Spleen (tissue), 11 donors: ENCODE measurements around the gene CNOT11. TPM values are rescaled to one million over a fixed set of nuclear protein-coding genes. Genes with fewer than 3 reads are reported as not detected.

ENCODE experiments used
- DNase-seq: peaks from one replicate; pipeline ENCODE4 v3.0.0-alpha.2; 2020
- H3K27ac ChIP-seq, 8 donors: fragments of 200-600 bp; sonication (generic) in 7 of 8; 1 replicate in 4 of 8; 2 replicates in 4 of 8; pipeline versions ENCODE4 v1.5.0 to v1.8.0; 2016 to 2021; ENCODE audit warnings: inconsistent platforms in 4 of 8, mild to moderate bottlenecking in 4 of 8, moderate library complexity in 1 of 8
- H3K27me3 ChIP-seq, 7 donors: fragments of 200-600 bp; sonication (generic) in 6 of 7; replicated peaks in 1 of 7; 1 replicate in 4 of 7; 2 replicates in 3 of 7; pipeline versions ENCODE4 v1.5.0 to v1.8.0; 2016 to 2021; ENCODE audit warnings: inconsistent platforms in 3 of 7, mild to moderate bottlenecking in 1 of 7
- H3K36me3 ChIP-seq, 6 donors: fragments of 200-600 bp; sonication (generic) in 5 of 6; 1 replicate in 4 of 6; 2 replicates in 2 of 6; pipeline versions ENCODE4 v1.5.0 to v1.8.0; 2016 to 2021; ENCODE audit warnings: inconsistent platforms in 2 of 6
- H3K4me1 ChIP-seq, 6 donors: fragments of 200-600 bp; sonication (generic) in 5 of 6; 1 replicate in 3 of 6; 2 replicates in 3 of 6; pipeline versions ENCODE4 v1.5.0 to v1.8.0; 2016 to 2021; ENCODE audit warnings: inconsistent platforms in 3 of 6
- H3K4me3 ChIP-seq, 8 donors: fragments of 200-600 bp; sonication (generic) in 7 of 8; 1 replicate in 4 of 8; 2 replicates in 4 of 8; pipeline versions ENCODE4 v1.5.0 to v1.8.0; 2016 to 2021; ENCODE audit warnings: inconsistent platforms in 4 of 8, mild to moderate bottlenecking in 4 of 8, moderate library complexity in 2 of 8
- H3K9me3 ChIP-seq, 8 donors: fragments of 200-600 bp; sonication (generic) in 7 of 8; 1 replicate in 4 of 8; 2 replicates in 4 of 8; pipeline versions ENCODE4 v1.5.0 to v1.8.0; 2016 to 2021; ENCODE audit warnings: inconsistent platforms in 4 of 8
- CTCF ChIP-seq, 11 experiments: fragments of 200-600 bp in 7 of 11; fragments of 450-650 bp in 4 of 11; sonication (generic) in 4 of 11; IDR thresholded peaks in 8 of 11; conservative IDR thresholded peaks in 3 of 11; 1 replicate in 7 of 11; 2 replicates in 4 of 11; pipeline versions ENCODE4 v1.4.0 to v1.8.0; 2016 to 2021; ENCODE audit warnings: antibody characterized with exemption in 11 of 11, inconsistent platforms in 4 of 11, mild to moderate bottlenecking in 1 of 11
- POLR2A ChIP-seq, 3 donors: fragments of 450-650 bp; IDR thresholded peaks; one replicate each; pipeline ENCODE4 v1.5.1; 2017; ENCODE audit warnings: antibody characterized with exemption in 3 of 3, mild to moderate bottlenecking in 1 of 3
- POLR2AphosphoS5 ChIP-seq, 3 donors: sonication (generic); formaldehyde crosslinking; IDR thresholded peaks; one replicate each; pipeline ENCODE4 v1.5.1; 2017; ENCODE audit warnings: antibody characterized with exemption in 3 of 3
- WGBS, 5 donors: extraction: QIAGEN DNeasy Blood & Tissue Kit in 3 of 5; methylation state at CpG; one replicate each; pipeline versions ENCODE4 v1.1.5 to v1.1.7; 2013 to 2018; 5-methylcytosine and 5-hydroxymethylcytosine counted together
- intact Hi-C: fragments of 100-400 bp; cut with DNase I; formaldehyde crosslinking; loops from one replicate; pipeline ENCODE4 v1.15.0; 2023; ENCODE audit warnings: low total_unique reads
- polyA plus RNA-seq, 3 donors: library from polyadenylated mRNA; stranded (reverse); fragments of 200-250 nt; gene quantifications; one replicate each; pipeline ENCODE4 v1.2.1, GENCODE V29; 2013
- total RNA-seq, 7 donors: library from RNA; depleted of rRNA in 3 of 7; stranded (reverse); fragments of >200 nt in 3 of 7; fragmentation: NEBNext Ultra II Directional in 4 of 7; extraction: Animal tissue kit (Norgen Biotek cat#: 25700) in 4 of 7; gene quantifications; one replicate each; pipeline versions ENCODE4 v1.1.0 to v1.2.1, GENCODE V29; 2016 to 2021
- donor health status: healthy with polysubstance abuse.
- donor health status: DM: no; HTN: no; CAD: no; lungs with moderate emphysema.
- donor health status: DM: no; HTN: no; CAD: no.
- donor health status: Bipolar disorder and iron deficiency.
- donor health status: healthy.
- donor health status: DM: no; HTN: no; CAD: no.
- donor health status: DM: yes; HTN: yes; CAD: no.

Gene CNOT11
- total and polyA plus RNA-seq, 10 donors = 17.9 to 36.4 (median 33.1) TPM

GRCh38 chr2:101297383-101297782, 44.7 kb downstream of the CNOT11 start:
- TF ChIP-seq POLR2AphosphoS5 (IDR thresholded peaks at IDR 0.05) = no peak
- TF ChIP-seq CTCF (IDR thresholded peaks at IDR 0.05 in 8 of 11, conservative IDR thresholded peaks at IDR 0.05 in 3 of 11) = no peak
- no peak for TF ChIP-seq POLR2A (IDR thresholded peaks at IDR 0.05)
- H3K9me3 ChIP-seq = no peaks in the 10 kb centered on the region
- peaks cover 0 to 90% (median 23%) of the 10 kb centered on the region in 6 donors for H3K36me3 ChIP-seq
- no peak for DNase-seq
- peak overlapping the region in 2 of 8 donors; percentile 5 to 7 for H3K27ac ChIP-seq
- WGBS, 5 donors = 76 to 94% (median 88%) methylated on average over 2 of the region's 2 CpGs
- H3K4me3 ChIP-seq = peak overlapping the region in 1 of 8 donors; percentile 4
- no peaks in the 10 kb centered on the region for H3K27me3 ChIP-seq
- H3K4me1 ChIP-seq = peaks cover 31 to 100% (median 90%) of the 10 kb centered on the region in 6 donors
- intact Hi-C loops = no loop called here

- intact Hi-C loops = loop anchor here (10.0 kb wide), 1 partner anchor 45 kb away; the partner anchor contains the start of gene CNOT11
- TF ChIP-seq POLR2A (IDR thresholded peaks at IDR 0.05) (no peak), POLR2AphosphoS5 (IDR thresholded peaks at IDR 0.05) (peak in 1 of 3 donors; percentile 29), CTCF (IDR thresholded peaks at IDR 0.05 in 8 of 11, conservative IDR thresholded peaks at IDR 0.05 in 3 of 11) (no peak)
- DNase-seq = no peak
- Histone ChIP-seq H3K27me3 (no peaks in the 10 kb centered on the region), H3K4me1 (peaks cover 48 to 100% (median 96%) of the 10 kb centered on the region in 6 donors), H3K36me3 (peaks cover 0 to 90% (median 7%) of the 10 kb centered on the region in 6 donors), H3K9me3 (no peaks in the 10 kb centered on the region), H3K27ac (peak overlapping the region in 3 of 8 donors; percentile 34 to 59 (median 55)), H3K4me3 (peak overlapping the region in 1 of 8 donors; percentile 87)
- 70 to 77% (median 73%) methylated on average over 6 of the region's 6 CpGs for WGBS, 5 donors
Observed at GRCh38 chr2:101299604-101300003, 46.9 kb downstream of the CNOT11 start.

GRCh38 chr2:101300164-101300563, 47.5 kb downstream of the CNOT11 start:
- Histone ChIP-seq H3K27me3 (no peaks in the 10 kb centered on the region), H3K4me1 (peaks cover 48 to 100% (median 97%) of the 10 kb centered on the region in 6 donors), H3K9me3 (no peaks in the 10 kb centered on the region), H3K36me3 (peaks cover 0 to 90% (median 3%) of the 10 kb centered on the region in 6 donors), H3K4me3 (peak overlapping the region in 3 of 8 donors; percentile 6 to 87 (median 12)), H3K27ac (peak overlapping the region in 3 of 8 donors; percentile 34 to 59 (median 55))
- TF ChIP-seq POLR2AphosphoS5 (IDR thresholded peaks at IDR 0.05) = no peak
- DNase-seq = no peak
- WGBS, 5 donors = 47 to 82% (median 67%) methylated on average over 1 of the region's 1 CpG
- intact Hi-C loops = loop anchor here (10.0 kb wide), 1 partner anchor 45 kb away; the partner anchor contains the start of gene CNOT11

- peak overlapping the region in 4 of 8 donors; percentile 2 to 59 (median 44) for H3K27ac ChIP-seq
- intact Hi-C loops = loop anchor here (10.0 kb wide), 1 partner anchor 46 kb away; the partner anchor contains the start of gene CNOT11
- H3K4me1 ChIP-seq = peaks cover 55 to 100% (median 97%) of the 10 kb centered on the region in 6 donors
- H3K9me3 ChIP-seq = no peaks in the 10 kb centered on the region
- peaks cover 0 to 90% (median 3%) of the 10 kb centered on the region in 6 donors for H3K36me3 ChIP-seq
- 60 to 70% (median 67%) methylated on average over 7 of the region's 7 CpGs for WGBS, 5 donors
- TF ChIP-seq POLR2A (IDR thresholded peaks at IDR 0.05) = no peak
- peak in 2 of 3 donors; percentile 21 to 38 for TF ChIP-seq POLR2AphosphoS5 (IDR thresholded peaks at IDR 0.05)
- DNase-seq = no peak
- H3K4me3 ChIP-seq = peak overlapping the region in 3 of 8 donors; percentile 1 to 87 (median 12)
- no peaks in the 10 kb centered on the region for H3K27me3 ChIP-seq
Observed at GRCh38 chr2:101300836-101301235, 48.1 kb downstream of the CNOT11 start.

GRCh38 chr2:101302016-101302415, 49.3 kb downstream of the CNOT11 start:
- H3K36me3 ChIP-seq = peaks cover 0 to 92% (median 3%) of the 10 kb centered on the region in 6 donors
- TF ChIP-seq CTCF (IDR thresholded peaks at IDR 0.05 in 8 of 11, conservative IDR thresholded peaks at IDR 0.05 in 3 of 11) (no peak), POLR2A (IDR thresholded peaks at IDR 0.05) (no peak), POLR2AphosphoS5 (IDR thresholded peaks at IDR 0.05) (no peak)
- peak overlapping the region in 1 of 8 donors; percentile 87 for H3K4me3 ChIP-seq
- DNase-seq = no peak
- H3K27ac ChIP-seq = peak overlapping the region in 3 of 8 donors; percentile 1 to 55 (median 45)
- intact Hi-C loops = loop anchor here (10.0 kb wide), 1 partner anchor 47 kb away; the partner anchor contains the start of gene CNOT11
- WGBS, 5 donors = 84 to 93% (median 86%) methylated on average over 4 of the region's 4 CpGs
- no peaks in the 10 kb centered on the region for H3K9me3 ChIP-seq
- H3K27me3 ChIP-seq = no peaks in the 10 kb centered on the region
- H3K4me1 ChIP-seq = peaks cover 55 to 100% (median 93%) of the 10 kb centered on the region in 6 donors
